GM18909 (cell line): ENCODE measurements around the gene TMEM252.

Source experiments
- ATAC-seq: cut with Tn5 transposase; IDR thresholded peaks from one replicate; pipeline ENCODE4 v1.9.1; 2021; ENCODE audit warnings: mild to moderate bottlenecking; ENCODE audit not compliant: unreplicated experiment, poor library complexity

TMEM252 gene

GRCh38 chr9:68545033-68545705 lies 4.5 kb upstream of the TMEM252 start:
- ATAC-seq = peak; percentile 42

GRCh38 chr9:68541568-68541967 lies 885 bp upstream of the TMEM252 start:
- no peak for ATAC-seq

GRCh38 chr9:68538200-68538599 lies 2.5 kb downstream of the TMEM252 start:
- no peak for ATAC-seq

- ATAC-seq = no peak
Measured at GRCh38 chr9:68537616-68537880, 3.1 kb downstream of the TMEM252 start.

- no peak for ATAC-seq
Measured at GRCh38 chr9:68536876-68537615, 3.6 kb downstream of the TMEM252 start.

GRCh38 chr9:68533678-68534077 lies 7.0 kb downstream of the TMEM252 start:
- ATAC-seq = no peak

- no peak for ATAC-seq
Measured at GRCh38 chr9:68532131-68532530, 8.6 kb downstream of the TMEM252 start.

- ATAC-seq = no peak
Measured at GRCh38 chr9:68530618-68531017, 10.1 kb downstream of the TMEM252 start.

GRCh38 chr9:68523367-68523936 lies 17.2 kb downstream of the TMEM252 start:
- ATAC-seq = no peak

- ATAC-seq = no peak
Measured at GRCh38 chr9:68522954-68523353, 17.7 kb downstream of the TMEM252 start.

GRCh38 chr9:68522131-68522530 lies 18.6 kb downstream of the TMEM252 start:
- no peak for ATAC-seq

- no peak for ATAC-seq
Measured at GRCh38 chr9:68515326-68516017, 25.2 kb downstream of the TMEM252 start.

- no peak for ATAC-seq
Measured at GRCh38 chr9:68513981-68514380, 26.7 kb downstream of the TMEM252 start.

- ATAC-seq = no peak
Measured at GRCh38 chr9:68513385-68513784, 27.3 kb downstream of the TMEM252 start.

- ATAC-seq = no peak
Measured at GRCh38 chr9:68509689-68510088, 31.0 kb downstream of the TMEM252 start.

GRCh38 chr9:68508547-68508946 lies 32.1 kb downstream of the TMEM252 start:
- ATAC-seq = no peak

- ATAC-seq = no peak
Measured at GRCh38 chr9:68507806-68508145, 32.9 kb downstream of the TMEM252 start.

- ATAC-seq = no peak
Measured at GRCh38 chr9:68507130-68507805, 33.4 kb downstream of the TMEM252 start.

- no peak for ATAC-seq
Measured at GRCh38 chr9:68506551-68506950, 34.1 kb downstream of the TMEM252 start.

GRCh38 chr9:68505681-68506409 lies 34.8 kb downstream of the TMEM252 start:
- ATAC-seq = peak; percentile 66
